ENCODE measurements around the gene RNF4.
"Not testable (repeated sequence)": the region's sequence is repeated elsewhere in the genome, so short reads cannot be mapped to it uniquely, and the experiment has no call there.

Gene RNF4

GRCh38 chr4:2492970-2493369 is 24.1 kb downstream of the RNF4 start:
- no peak for DNase-seq

GRCh38 chr4:2494992-2495391 is 26.1 kb downstream of the RNF4 start:
- no peak for DNase-seq

DNA sequence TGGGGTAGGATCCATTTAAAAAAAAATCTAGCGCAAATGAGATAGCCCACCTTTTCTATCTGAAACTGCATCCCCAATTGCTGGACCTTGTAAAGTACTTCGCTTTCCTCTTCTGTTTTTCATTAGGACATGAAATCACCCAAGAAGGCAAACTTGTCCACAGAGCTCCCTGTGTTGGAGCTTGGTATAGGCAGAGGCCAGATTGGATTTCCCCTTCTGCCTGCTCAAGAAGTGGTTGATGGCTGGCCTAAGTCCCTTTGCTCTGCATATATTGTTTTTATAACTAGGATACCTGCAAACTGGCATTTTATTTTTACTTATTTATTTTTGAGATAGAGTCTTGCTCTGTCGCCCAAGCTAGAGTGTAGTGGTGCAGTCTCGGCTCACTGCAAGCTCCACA is 28.4 kb downstream of the RNF4 start:
- no peak for DNase-seq

DNA sequence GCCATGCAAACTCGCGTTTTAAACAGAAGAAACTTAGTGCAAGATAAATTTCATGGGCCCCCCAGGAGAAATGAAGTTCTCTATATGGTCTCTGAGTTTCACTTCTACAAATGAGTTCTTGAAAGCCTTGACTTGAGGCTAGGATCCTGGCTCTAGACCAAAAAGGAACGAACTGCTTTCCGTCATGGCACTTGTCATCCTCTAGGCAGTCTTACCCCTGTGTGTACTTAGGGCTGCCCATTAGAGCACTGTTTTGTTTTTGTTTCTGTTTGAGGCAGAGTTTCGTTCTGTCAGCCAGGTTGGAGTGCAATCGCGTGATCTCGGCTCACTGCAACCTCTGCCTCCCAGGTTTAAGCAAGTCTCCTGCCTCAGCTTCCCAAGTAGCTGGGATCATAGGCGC is 29.0 kb downstream of the RNF4 start:
- DNase-seq: no peak

DNA sequence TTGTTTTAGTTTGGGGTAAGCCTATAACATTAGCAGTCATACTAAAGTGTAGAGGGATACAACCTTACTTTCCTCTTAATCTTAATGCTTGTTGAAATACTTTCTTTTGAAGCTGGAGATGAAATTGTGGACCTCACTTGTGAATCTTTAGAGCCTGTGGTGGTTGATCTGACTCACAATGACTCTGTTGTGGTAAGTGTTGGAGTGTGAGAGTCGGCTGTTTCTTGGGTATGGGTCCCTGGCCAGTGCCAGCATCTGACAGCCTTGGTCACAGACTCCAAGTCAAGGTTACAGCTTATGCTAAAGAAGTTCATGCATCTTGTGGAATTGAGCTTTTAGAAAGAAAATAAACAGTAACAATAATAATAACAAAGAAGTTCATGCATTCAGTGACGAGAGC is 31.6 kb downstream of the RNF4 start:
- no peak for DNase-seq

- DNase-seq: no peak
Measured at GRCh38 chr4:2501034-2501594, 32.2 kb downstream of the RNF4 start.

- no peak for DNase-seq
Measured at GRCh38 chr4:2503809-2504208, 34.9 kb downstream of the RNF4 start.

DNA sequence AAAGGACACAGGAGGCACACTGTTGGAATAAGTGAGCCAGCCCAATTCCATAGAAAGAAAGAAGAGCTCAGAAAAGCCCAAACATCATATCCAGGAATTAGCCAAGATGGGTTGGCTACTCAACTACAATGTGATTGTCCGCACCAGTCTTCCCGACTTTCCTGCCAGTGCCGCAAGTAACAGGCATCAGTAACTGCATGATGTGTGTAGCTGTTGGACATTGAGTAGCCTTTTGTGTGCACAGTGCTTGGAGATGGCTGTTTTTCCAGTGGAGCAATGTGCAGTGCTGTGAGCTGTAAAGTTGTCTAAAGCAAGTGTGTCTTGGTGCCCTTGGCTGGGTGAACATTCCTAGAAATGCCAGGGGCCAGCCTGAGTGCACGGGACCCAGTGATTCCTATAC is 38.4 kb downstream of the RNF4 start:
- no peak for DNase-seq

GRCh38 chr4:2507855-2508254 is 38.9 kb downstream of the RNF4 start:
- DNase-seq: no peak

- no peak for DNase-seq
Measured at GRCh38 chr4:2510351-2511259, 41.7 kb downstream of the RNF4 start.

DNA sequence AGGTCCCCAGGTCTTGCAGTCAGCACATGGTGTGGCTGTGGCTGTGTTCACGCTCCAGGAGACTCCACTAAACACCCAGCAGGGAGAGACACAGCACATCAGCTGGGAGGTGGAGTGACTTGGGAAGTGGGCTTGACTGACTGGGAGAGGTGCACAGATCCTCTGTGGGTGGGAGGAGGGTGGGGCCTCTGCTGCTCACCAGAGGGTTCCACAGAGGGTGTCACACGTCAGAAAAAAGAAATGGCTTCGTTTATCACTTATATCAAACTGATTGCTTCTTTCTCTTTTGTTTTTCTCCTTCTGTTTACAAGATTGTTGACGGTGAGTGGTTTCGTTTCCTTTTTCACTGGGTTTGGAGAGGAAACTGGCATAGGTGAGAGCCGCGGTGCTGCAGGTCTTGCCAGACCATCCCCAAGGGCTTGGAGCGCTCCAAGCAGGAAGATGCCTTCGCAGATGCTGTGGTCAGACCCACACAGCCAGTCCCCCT is 42.8 kb downstream of the RNF4 start:
- DNase-seq: no peak

- no peak for DNase-seq
Measured at GRCh38 chr4:2512396-2513135, 43.7 kb downstream of the RNF4 start.

DNA sequence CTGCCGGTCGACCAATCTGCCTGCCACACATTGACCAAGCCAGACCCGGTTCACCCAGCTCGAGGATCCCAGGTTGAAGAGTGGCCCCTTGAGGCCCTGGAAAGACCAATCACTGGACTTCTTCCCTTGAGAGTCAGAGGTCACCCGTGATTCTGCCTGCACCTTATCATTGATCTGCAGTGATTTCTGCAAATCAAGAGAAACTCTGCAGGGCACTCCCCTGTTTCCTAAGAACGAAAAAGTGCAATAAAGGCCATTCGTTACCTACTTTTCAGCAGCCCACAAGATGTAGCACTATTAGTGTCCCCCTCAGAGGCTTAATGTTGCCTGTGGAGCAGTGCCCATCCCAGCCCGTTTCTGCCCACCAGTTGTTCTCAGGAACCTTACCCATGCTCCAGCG is 45.3 kb downstream of the RNF4 start:
- DNase-seq: not testable (repeated sequence)

- DNase-seq: not testable (repeated sequence)
Measured at GRCh38 chr4:2514944-2515343, 46.0 kb downstream of the RNF4 start.

DNA sequence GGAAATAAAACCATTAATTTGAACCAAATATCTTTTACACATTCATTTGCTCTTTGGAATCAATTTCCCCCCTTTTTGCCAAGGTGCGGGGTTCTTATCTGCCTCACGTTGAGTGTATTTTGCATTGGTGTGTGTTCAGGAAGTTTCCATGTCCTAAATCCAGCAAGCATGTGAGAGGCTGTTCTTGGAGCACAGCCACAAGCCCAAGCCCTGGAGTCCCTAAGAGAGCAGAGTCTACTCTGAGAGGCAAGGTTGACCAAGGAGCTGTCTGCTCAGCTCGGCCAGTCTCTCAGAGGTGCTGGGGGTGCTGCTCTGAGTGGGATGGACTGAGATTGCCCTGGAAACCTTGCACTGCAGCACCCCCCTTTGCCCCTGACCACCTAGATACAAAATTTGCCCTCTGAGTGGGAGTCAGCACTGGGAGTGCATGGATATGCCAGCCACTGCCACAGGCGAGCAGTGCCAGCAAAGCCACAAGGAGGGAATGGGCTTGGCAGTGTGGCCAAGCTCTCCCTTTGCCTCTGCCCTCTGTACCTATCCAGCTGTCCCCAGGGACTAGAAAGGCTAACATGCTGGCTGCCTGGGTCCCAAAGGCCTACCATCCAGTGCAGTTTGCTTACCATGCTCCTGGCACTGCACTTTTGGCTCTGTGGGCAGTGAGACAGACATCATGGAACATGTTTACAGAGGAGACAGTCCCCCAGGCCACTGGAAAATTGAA is 47.1 kb downstream of the RNF4 start:
- no peak for DNase-seq

- DNase-seq: no peak
Measured at GRCh38 chr4:2516635-2517034, 47.7 kb downstream of the RNF4 start.

DNA sequence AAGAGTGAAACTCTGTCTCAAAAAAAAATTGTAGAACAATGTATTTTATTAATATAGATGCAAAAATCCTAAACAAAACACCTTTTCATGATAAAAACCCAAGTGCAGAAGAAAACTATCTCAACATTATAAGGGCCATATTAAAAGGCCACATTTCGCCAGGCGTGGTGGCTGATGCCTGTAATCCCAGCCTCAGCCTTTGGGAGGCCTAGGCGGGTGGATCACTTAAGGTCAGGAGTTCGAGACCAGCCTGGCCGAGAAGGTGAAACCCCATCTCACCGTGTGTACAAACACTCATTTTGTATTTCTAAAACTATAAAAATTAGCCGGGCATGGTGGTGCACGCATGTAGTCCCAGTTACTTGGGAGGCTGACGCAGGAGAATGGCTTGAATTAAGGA is 57.7 kb downstream of the RNF4 start:
- no peak for DNase-seq

DNA sequence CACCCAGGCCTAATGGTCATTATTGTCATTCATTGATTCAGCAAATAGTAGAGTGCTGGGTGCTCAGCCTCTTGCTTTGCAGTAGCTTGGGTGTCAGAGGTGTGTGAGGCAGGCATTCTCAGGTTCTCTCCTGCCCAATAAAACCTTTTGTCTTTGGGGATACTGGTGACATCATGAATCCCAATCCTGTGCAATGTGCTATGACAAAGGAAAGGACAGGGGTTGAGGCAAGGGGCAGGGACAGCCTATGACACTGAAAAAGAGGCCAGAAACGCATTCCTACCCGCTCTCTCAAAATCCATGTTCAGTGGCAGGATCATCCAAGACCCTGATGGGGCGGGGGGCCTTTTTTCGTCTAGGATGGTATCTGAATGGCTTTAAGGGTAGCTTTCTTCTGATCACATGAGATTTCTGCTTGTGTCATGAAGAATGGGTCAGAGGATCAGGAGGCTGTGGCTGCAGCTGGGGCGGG is 66.0 kb downstream of the RNF4 start:
- DNase-seq: no peak

- no peak for DNase-seq
Measured at GRCh38 chr4:2535376-2536192, 66.7 kb downstream of the RNF4 start.

GRCh38 chr4:2536193-2537010 is 67.5 kb downstream of the RNF4 start, which contains the start of gene FAM193A:
Gene FAM193A (plus strand): TSS chr4:2536647. CDS start chr4:2536916, 269 bp downstream.
- peak; percentile 89 for DNase-seq
